ENCODE data around the gene RESF1. TPM values are rescaled to one million over a fixed set of nuclear protein-coding genes. Genes with fewer than 3 reads are reported as not detected.
A peak's percentile ranks its signal among the peaks of the same experiment; 100 is the strongest.

RESF1 gene
- total RNA-seq, 1 donor = 46.4 TPM

- no peak for TF ChIP-seq CTCF (IDR thresholded peaks at IDR 0.05; ENCODE audit: insufficient read depth, low read length)
- peak; percentile 31 for DNase-seq (ENCODE audit: low read depth)
- H3K4me3 ChIP-seq (ENCODE audit: low read depth, low read length) = no peak overlapping the region
These were observed 7.5 kb downstream of the RESF1 start for GRCh38 chr12:31966558-31967205.

GRCh38 chr12:31967539-31967938 is 8.3 kb downstream of the RESF1 start:
- no peak overlapping the region for H3K4me3 ChIP-seq (ENCODE audit: low read depth, low read length)
- no peak for DNase-seq (ENCODE audit: low read depth)

GRCh38 chr12:31970199-31970598 is 11.0 kb downstream of the RESF1 start:
- H3K4me3 ChIP-seq (ENCODE audit: low read depth, low read length) = no peak overlapping the region
- TF ChIP-seq CTCF (IDR thresholded peaks at IDR 0.05; ENCODE audit: insufficient read depth, low read length) = no peak
- no peak for DNase-seq (ENCODE audit: low read depth)

More at GRCh38 chr12:31967539-31967938, 8.3 kb downstream of the RESF1 start:
- no peak for TF ChIP-seq CTCF (IDR thresholded peaks at IDR 0.05; ENCODE audit: insufficient read depth, low read length)

- no peak overlapping the region for H3K4me3 ChIP-seq (ENCODE audit: low read depth, low read length)
- DNase-seq (ENCODE audit: low read depth) = no peak
- no peak for TF ChIP-seq CTCF (IDR thresholded peaks at IDR 0.05; ENCODE audit: insufficient read depth, low read length)
These were observed 14.6 kb downstream of the RESF1 start for GRCh38 chr12:31973818-31974217.

GRCh38 chr12:31974673-31975072 is 15.5 kb downstream of the RESF1 start:
- no peak for DNase-seq (ENCODE audit: low read depth)
- H3K4me3 ChIP-seq (ENCODE audit: low read depth, low read length) = no peak overlapping the region
- TF ChIP-seq CTCF (IDR thresholded peaks at IDR 0.05; ENCODE audit: insufficient read depth, low read length) = no peak

- no peak overlapping the region for H3K4me3 ChIP-seq (ENCODE audit: low read depth, low read length)
- TF ChIP-seq CTCF (IDR thresholded peaks at IDR 0.05; ENCODE audit: insufficient read depth, low read length) = no peak
- DNase-seq (ENCODE audit: low read depth) = no peak
These were observed 25.8 kb downstream of the RESF1 start for GRCh38 chr12:31984806-31985591.
